PC-3 (cell line): ENCODE measurements around the gene CNOT6L.

Source experiments
- EZH2 ChIP-seq: fragments of 300-600 bp; sonication (generic); IDR thresholded peaks from one replicate; pipeline ENCODE4 v1.6.1; 2017; ENCODE audit warnings: antibody characterized with exemption, mild to moderate bottlenecking, low read length; ENCODE audit not compliant: unreplicated experiment
- TF ChIP-seq, protein P1 (sequence below): fragments of 300-600 bp; sonication (generic); conservative IDR thresholded peaks from 2 replicates; pipeline ENCODE4 v1.5.1; 2017; ENCODE audit warnings: antibody characterized with exemption, low read depth, mild to moderate bottlenecking, low read length

DNA sequence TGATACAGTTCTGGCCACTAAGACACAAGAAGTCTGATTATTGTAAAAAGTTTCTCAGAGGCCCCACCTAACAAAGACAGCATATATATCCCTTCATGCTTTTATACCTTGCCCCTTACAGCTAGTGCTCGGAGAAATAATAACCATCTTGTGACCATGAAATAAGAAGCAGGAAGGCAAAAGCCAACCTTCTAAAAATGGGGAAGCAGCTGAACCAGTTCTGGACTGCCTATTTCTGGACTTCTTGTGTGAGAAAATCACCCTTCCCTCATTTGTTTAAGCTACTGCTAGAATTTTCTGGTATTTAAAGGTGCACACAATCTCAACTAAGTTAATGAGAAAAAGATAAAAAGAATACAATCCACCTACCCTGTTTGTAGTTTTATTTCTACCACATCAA lies 87.5 kb downstream of the CNOT6L start:
- TF ChIP-seq, protein P1, sequence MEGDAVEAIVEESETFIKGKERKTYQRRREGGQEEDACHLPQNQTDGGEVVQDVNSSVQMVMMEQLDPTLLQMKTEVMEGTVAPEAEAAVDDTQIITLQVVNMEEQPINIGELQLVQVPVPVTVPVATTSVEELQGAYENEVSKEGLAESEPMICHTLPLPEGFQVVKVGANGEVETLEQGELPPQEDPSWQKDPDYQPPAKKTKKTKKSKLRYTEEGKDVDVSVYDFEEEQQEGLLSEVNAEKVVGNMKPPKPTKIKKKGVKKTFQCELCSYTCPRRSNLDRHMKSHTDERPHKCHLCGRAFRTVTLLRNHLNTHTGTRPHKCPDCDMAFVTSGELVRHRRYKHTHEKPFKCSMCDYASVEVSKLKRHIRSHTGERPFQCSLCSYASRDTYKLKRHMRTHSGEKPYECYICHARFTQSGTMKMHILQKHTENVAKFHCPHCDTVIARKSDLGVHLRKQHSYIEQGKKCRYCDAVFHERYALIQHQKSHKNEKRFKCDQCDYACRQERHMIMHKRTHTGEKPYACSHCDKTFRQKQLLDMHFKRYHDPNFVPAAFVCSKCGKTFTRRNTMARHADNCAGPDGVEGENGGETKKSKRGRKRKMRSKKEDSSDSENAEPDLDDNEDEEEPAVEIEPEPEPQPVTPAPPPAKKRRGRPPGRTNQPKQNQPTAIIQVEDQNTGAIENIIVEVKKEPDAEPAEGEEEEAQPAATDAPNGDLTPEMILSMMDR = no peak
- no peak for TF ChIP-seq EZH2
